DMS153 treated with DMSO at 0.1 percent for 48 hours (cell line): ENCODE results near the gene LRMDA.
"Not testable (repeated sequence)": the region's sequence is repeated elsewhere in the genome, so short reads cannot be mapped to it uniquely, and the experiment has no call there.

Source experiments
- DNase-seq: peaks from one replicate; lab custom pipeline; 2025; ENCODE audit not compliant: unreplicated experiment; lab: John Stamatoyannopoulos, UW

LRMDA gene

DNA sequence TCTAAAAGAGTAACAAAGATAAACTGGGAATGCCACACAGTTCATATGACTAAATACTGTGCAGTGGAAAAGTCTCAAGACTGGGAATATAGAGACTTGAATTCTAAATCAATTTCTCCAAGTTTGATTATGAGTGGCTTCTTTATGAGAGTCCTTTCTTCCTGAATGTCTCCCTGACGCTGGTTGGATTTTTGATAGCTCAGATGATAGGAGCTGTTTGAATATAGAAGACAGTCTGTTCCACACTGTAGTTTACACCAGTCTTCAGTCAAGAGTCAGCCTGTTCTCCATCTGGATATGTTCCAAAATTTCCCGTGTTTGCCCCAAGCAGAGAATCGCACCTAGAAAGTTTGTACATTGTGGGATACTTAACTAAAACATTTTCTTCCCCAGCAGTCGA is 173.7 kb downstream of the LRMDA start:
- no peak for DNase-seq

DNA sequence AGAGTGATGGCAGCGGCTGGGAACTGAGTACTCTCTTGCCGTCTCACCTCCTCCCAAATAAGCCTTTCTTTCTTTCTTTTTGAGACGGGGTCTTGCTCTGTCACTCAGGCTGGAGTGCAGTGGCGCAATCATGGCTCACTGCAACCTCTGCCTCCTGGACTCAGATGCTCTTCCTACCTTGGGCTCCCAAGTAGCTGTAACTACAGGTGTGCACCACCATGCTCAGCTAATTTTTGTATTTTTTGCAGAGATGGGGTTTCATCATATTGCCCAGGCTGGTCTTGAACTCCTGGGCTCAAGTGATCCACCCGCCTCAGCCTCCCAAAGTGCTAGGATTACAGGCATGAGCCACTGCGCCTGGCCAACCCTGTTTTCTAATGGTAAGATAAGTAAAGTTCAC is 174.4 kb downstream of the LRMDA start:
- DNase-seq, result not testable (repeated sequence)

- DNase-seq, result no peak
Measured at GRCh38 chr10:75606203-75606779, 174.9 kb downstream of the LRMDA start.

DNA sequence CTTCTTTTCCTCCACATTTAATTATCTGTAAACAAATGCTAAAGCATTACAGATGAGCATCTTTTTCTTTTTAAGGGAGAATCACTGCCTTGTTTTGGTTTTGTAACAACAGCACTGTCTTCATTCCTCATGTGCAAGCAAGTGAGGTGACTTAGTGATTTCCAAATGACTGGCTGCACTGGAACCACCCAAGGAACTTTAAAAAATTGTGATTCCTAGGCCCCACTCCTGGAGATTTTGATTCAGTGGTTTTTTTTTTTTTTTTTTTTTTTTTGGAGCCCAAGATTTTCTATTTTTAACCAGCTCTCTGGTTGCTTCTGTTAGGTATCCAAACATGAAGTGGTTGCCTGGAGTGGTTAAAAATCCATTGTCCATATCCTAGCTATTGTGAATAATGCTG is 176.2 kb downstream of the LRMDA start:
- DNase-seq, result no peak

DNA sequence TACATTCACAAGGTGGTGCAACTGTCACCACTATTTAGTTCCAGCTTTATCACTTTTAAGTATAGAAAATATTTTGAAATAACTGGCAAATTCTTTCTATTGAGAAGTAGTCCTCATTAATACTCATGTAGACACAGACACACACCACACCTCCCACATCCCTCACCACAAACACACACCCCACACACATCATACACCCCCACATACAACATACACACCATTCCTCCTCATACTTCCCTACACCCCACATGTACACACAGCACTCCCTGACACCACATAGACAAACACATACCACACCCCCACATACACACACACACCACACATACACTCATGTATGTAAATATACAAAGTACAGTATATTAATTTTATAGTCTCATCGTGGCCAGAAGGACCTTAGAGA is 178.8 kb downstream of the LRMDA start:
- no peak for DNase-seq

DNA sequence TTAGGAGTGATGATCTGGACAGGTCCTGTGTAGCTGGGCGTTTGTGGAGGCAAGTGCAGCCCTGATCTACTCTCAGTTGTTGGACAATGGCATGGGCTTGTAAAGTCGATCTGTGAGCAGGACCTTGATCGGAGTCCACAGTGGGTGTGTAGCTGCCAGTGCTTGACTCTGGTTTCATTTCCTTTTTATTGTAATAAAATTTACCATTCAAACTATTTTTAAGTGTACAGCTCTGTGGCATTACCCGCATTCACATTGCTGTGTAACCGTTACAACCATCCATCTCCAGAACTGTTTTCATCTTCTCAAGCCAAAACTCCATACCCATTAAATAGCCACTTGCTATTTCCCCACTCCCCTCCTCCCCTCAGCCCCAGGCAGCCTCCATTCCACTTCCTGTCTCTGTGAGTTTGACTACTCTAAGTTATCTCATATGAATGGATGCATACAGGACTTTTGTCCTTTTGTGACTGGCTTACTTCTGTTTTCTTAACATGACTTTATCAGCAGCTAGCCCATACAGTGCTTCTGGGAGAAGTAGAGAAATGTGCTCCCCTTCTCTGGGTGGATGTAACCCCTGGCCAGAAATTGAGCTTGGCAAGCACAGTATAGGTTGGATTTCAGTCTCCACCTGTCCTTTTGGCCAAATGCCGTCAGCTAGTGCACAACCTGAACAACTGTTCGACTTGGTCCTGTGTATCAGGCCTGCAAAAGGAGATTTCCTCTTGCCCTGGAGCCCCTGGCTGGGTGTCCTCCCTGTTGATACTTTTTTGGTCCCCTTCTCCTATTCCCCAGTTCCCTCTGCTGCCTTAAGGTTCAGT is 180.0 kb downstream of the LRMDA start:
- no peak for DNase-seq

- DNase-seq, result no peak
Measured at GRCh38 chr10:75611993-75612372, 180.6 kb downstream of the LRMDA start.

DNA sequence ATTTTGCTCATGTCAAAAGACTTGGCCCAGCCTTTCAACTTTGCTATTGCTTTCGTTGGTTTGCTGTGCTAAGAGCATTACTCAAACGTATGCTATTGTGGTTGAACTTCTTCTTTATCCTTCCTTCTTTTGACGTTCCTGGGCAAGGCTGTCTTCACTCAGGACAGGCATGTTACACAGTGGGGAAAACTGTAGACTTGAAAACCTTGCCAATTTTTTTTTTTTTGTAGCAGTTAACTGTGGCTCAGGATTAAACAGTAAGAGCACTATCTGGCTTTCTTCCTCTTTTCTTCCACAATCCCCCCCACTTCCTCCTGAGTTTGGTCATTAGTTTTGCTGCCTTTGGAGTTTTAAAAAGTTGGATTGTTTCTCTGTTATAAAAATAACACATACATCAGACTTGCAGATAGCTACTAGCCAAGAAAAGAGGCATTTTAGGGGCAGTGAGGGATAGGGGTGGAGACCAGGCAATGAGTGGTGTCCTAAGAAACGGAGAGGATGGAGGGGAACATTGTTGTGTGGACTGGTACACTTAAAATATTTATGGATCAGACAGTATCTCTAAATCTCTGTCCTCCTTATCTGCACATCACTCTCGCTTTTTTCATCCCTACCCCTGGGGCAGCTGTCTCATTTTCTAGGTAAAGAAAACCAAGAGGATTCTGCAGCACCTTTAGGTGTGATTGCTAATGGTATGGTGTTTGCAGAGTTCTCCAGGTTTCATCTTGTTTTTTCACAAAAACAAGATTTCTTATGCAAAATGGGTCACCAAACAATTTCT is 181.7 kb downstream of the LRMDA start:
- no peak for DNase-seq

DNA sequence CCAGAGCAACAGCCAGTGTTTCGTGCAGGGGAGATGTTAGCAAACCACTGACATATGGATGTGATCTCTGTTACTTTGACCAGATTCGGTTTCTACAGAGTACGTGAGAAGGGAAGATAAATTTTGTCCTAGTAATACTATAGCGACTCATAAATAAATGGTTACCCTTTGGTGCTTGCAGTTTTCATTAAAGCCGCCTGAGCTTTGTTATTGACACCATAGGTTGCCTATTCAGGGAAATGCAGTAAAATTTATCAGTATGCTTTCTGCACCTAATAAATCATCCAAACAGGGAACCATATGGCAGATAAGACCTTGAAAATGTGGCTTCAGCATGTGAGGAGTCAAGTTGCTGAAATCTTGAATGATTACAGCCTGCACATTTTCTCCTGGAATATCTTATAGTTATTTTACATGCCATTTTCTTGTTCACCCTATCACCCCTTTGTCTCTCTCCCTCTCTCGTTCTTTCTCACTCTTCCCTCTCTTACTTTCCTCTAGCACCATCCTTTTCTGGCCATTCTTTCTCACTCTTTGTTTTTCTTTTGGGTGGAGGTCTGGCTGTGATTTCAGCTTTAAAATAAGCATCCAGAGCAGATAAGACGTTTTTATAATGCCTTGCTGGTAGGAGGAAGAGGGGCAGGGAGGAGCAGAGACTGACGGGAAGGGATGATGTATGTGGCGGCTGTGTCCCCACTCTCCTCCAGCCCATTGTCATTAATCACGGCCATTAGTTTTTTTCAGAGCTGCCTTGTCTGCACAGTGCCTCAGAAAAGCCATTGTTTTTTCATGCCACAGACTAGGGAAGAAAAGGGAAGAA is 182.5 kb downstream of the LRMDA start:
- no peak for DNase-seq

GRCh38 chr10:75616076-75616475 is 184.7 kb downstream of the LRMDA start:
- DNase-seq, result no peak

- DNase-seq, result no peak
Measured at GRCh38 chr10:75616874-75617478, 185.6 kb downstream of the LRMDA start.

- no peak for DNase-seq
Measured at GRCh38 chr10:75617485-75618155, 186.2 kb downstream of the LRMDA start.

- DNase-seq, result no peak
Measured at GRCh38 chr10:75619635-75620034, 188.2 kb downstream of the LRMDA start.

DNA sequence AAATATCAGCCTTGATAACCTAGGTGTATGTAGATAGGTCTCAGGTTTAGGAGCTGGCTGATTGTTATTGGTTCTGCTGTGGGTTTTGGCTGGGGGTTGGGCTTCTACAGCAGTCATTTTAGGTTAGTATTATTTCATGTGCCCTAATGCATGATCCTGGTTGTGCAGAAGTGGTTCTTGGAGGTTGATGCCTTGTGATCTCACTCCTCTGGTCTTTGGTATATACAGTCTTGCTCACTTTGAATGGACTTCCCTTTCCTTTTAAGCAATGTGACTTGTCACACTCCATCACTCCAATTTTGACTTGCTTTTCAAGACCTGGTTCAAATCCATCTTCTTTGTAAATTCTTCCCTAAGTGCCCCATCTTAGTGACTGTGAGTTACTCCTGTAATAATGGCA is 188.9 kb downstream of the LRMDA start:
- DNase-seq, result no peak

GRCh38 chr10:75621003-75621402 is 189.6 kb downstream of the LRMDA start:
- DNase-seq, result not testable (repeated sequence)

GRCh38 chr10:75622503-75622902 is 191.1 kb downstream of the LRMDA start:
- no peak for DNase-seq

GRCh38 chr10:75623310-75624093 is 192.1 kb downstream of the LRMDA start:
- DNase-seq, result no peak

DNA sequence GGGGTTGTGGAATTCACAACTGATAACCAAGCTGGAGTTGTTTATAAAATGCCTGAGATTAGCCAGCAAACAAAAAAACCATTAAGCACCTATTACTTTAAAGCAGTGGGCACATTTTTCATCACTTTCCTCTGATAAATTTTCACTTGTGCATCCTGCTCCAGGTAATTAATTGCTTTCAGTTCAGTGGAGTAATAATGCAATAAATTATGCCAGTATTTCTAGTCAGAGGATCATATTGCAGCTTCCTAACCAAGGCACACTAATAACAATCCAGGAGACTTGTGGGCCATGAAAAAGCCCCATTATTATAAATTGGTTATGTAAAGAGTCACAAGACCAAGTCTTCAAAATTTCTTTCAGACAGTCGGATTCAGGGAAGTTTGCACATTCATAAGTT is 193.2 kb downstream of the LRMDA start:
- DNase-seq, result no peak

GRCh38 chr10:75630746-75631145 is 199.3 kb downstream of the LRMDA start:
- no peak for DNase-seq
